Mammary epithelial cell (primary cell): Measurements from ENCODE around the gene LRCH1.

Experiments used
- EZH2 ChIP-seq: IDR thresholded peaks from 2 replicates; pipeline ENCODE4 v1.6.1; 2012; ENCODE audit warnings: low read length, inconsistent platforms, borderline replicate concordance
- TF ChIP-seq, protein P1 (sequence below), 2 donors: IDR thresholded peaks in 1 of 2; conservative IDR thresholded peaks in 1 of 2; 2 replicates each; pipeline ENCODE4 v1.5.1; 2011 to 2012; ENCODE audit warnings: inconsistent platforms in 2 of 2, low read length in 2 of 2, mild to moderate bottlenecking in 2 of 2, control low read depth in 1 of 2, low read depth in 1 of 2; ENCODE audit not compliant: insufficient read depth in 1 of 2; ENCODE audit errors: extremely low read depth in 1 of 2

DNA sequence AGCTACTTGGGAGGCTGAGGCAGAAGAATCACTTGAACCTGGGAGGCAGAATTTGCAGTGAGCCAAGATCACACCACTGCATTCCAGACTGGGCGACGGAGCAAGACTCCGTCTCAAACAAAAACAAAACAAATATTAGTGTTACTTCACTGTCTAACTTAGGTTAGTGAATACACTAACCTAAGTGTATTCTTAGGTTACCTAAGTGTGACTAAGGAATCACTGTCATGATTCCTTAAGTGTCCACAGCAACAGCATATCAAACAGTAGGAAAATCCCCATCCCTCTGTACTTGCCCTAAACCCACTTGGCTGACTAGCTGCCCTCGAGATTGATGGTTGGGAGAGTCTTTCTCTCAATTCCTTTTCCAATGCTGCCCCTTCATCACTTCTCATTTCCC, 11.8 kb upstream of the LRCH1 start:
- TF ChIP-seq, protein P1, sequence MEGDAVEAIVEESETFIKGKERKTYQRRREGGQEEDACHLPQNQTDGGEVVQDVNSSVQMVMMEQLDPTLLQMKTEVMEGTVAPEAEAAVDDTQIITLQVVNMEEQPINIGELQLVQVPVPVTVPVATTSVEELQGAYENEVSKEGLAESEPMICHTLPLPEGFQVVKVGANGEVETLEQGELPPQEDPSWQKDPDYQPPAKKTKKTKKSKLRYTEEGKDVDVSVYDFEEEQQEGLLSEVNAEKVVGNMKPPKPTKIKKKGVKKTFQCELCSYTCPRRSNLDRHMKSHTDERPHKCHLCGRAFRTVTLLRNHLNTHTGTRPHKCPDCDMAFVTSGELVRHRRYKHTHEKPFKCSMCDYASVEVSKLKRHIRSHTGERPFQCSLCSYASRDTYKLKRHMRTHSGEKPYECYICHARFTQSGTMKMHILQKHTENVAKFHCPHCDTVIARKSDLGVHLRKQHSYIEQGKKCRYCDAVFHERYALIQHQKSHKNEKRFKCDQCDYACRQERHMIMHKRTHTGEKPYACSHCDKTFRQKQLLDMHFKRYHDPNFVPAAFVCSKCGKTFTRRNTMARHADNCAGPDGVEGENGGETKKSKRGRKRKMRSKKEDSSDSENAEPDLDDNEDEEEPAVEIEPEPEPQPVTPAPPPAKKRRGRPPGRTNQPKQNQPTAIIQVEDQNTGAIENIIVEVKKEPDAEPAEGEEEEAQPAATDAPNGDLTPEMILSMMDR (conservative IDR thresholded peaks at IDR 0.05 in 1 of 2, IDR thresholded peaks at IDR 0.05 in 1 of 2; ENCODE audit: extremely low read depth in 1 of 2, insufficient read depth in 1 of 2, low read depth in 1 of 2, low read length in 2 of 2), result no peak
- no peak for TF ChIP-seq EZH2
